ENCODE results near the gene MX2. TPM values are rescaled to one million over a fixed set of nuclear protein-coding genes. Genes with fewer than 3 reads are reported as not detected.

MX2 gene
- total and polyA plus RNA-seq, 10 of the 15 experiments (the other 5 are each of a cell fraction or from before 2014, with no cell fraction given), result 10.5 to 167 (median 46.1) TPM

DNA sequence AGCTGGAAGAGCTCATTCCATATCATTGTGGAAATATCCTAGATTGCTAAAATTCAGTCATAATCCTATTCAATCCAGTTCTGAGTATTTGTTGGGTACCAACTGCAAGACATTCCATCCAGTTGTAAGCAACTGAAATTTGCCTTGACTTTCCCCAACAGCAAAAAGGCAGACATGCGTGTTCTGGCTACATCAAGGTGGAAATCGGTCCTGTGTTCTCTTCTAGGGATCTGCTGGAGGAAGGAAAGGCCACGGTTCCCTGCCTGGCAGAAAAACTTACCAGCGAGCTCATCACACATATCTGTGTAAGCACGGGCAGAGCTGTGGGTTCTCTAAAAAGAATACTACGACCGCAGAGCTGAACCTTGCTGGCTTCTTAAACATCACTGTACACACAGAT lies 81.7 kb downstream of the MX2 start:
- BruUV-seq (replicated peaks), result no TSS peak
- DNase-seq (ENCODE audit: low read depth, low spot score), result no peak
- intact Hi-C loops (cut with micrococcal nuclease; ENCODE audit: unreplicated experiment), result no loop called here
- ATAC-seq, result no peak
- no peak overlapping the region for H3K4me3 ChIP-seq
- H2AFZ ChIP-seq (ENCODE audit: control insufficient read depth, low read depth, low read length), result no peak overlapping the region
- in situ Hi-C loops (cut with MboI), result no loop called here
- H3K27me3 ChIP-seq (replicated peaks in 1 of 2; ENCODE audit: control insufficient read depth in 2 of 2, insufficient read depth in 2 of 2, low read length in 1 of 2), result no peaks in the 10 kb centered on the region
- H3K4me2 ChIP-seq (ENCODE audit: control insufficient read depth, insufficient read depth), result no peak overlapping the region
- peaks cover 11% of the 10 kb centered on the region for H4K20me1 ChIP-seq (ENCODE audit: control insufficient read depth, insufficient read depth)
- no peaks in the 10 kb centered on the region for H3K4me1 ChIP-seq (ENCODE audit: control insufficient read depth, insufficient read depth, low read length)
- WGBS (ENCODE audit: insufficient coverage, insufficient replicate concordance, low lambda C conversion rate, missing lambda C conversion rate), result 94% methylated on average over 7 of the region's 7 CpGs
- peaks cover 1% of the 10 kb centered on the region for H3K79me2 ChIP-seq (ENCODE audit: control insufficient read depth, insufficient read depth, low read length)
- ChIA-PET RAD21 (ENCODE audit: unreplicated experiment) (no interaction called here), POLR2A (interaction anchor here (0.6 to 0.7 kb wide), 3 partner anchors 38 to 331 kb away, joined by 3 to 5 read pairs (median 5); no protein-coding TSS in a partner anchor), CTCF (interaction anchor here (2.3 kb wide), 1 partner anchor 32 kb away, joined by 12 read pairs; no protein-coding TSS in a partner anchor), SMC1A (ENCODE audit: uncharacterized antibody, unreplicated experiment) (interaction anchor here (1.3 to 2.3 kb wide), 2 partner anchors 12 to 160 kb away, joined by 3 to 7 read pairs; no protein-coding TSS in a partner anchor)
- H3K9ac ChIP-seq (ENCODE audit: control insufficient read depth, insufficient read depth, low read length), result no peak overlapping the region
- TF ChIP-seq POLR2AphosphoS5 (IDR thresholded peaks at IDR 0.05; ENCODE audit: low read length) (peak; percentile 73), POLR2A (IDR thresholded peaks at IDR 0.05; ENCODE audit: low read depth, low read length) (peak; percentile 54; the same call in 1 of the 2 replicates), CBX3 (IDR thresholded peaks at IDR 0.05; ENCODE audit: borderline replicate concordance, low read depth) (no peak), TBL1XR1 (IDR thresholded peaks at IDR 0.05; ENCODE audit: low read depth, low read length) (no peak), HDAC6 (IDR thresholded peaks at IDR 0.05; ENCODE audit: unreplicated experiment) (peak; percentile 1)
- no peaks in the 10 kb centered on the region for H3K9me3 ChIP-seq (replicated peaks; ENCODE audit: control insufficient read depth, insufficient read depth, low read length)
- H3K27ac ChIP-seq (ENCODE audit: control insufficient read depth, insufficient read depth), result no peak overlapping the region
- H3K36me3 ChIP-seq (ENCODE audit: control insufficient read depth in 2 of 2, insufficient read depth in 2 of 2, low read length in 1 of 2), result peaks cover 30 to 86% of the 10 kb centered on the region in 2 experiments
- no peak for FAIRE-seq

- H3K4me3 ChIP-seq, result no peak overlapping the region
- SMC1A ChIA-PET (ENCODE audit: uncharacterized antibody, unreplicated experiment), result interaction anchor here (0.7 kb wide), 2 partner anchors 14 to 34 kb away, joined by 3 read pairs; no protein-coding TSS in a partner anchor
- no peaks in the 10 kb centered on the region for H3K9me3 ChIP-seq (replicated peaks; ENCODE audit: control insufficient read depth, insufficient read depth, low read length)
- BruUV-seq (replicated peaks), result no TSS peak
- peaks cover 4% of the 10 kb centered on the region for H4K20me1 ChIP-seq (ENCODE audit: control insufficient read depth, insufficient read depth)
- H2AFZ ChIP-seq (ENCODE audit: control insufficient read depth, low read depth, low read length), result no peak overlapping the region
- H3K4me2 ChIP-seq (ENCODE audit: control insufficient read depth, insufficient read depth), result no peak overlapping the region
- RAD21 ChIA-PET (ENCODE audit: unreplicated experiment), result interaction anchor here (0.6 kb wide), 1 partner anchor 10 kb away, joined by 3 read pairs; no protein-coding TSS in a partner anchor
- in situ Hi-C loops (cut with MboI), result no loop called here
- H3K36me3 ChIP-seq (ENCODE audit: control insufficient read depth in 2 of 2, insufficient read depth in 2 of 2, low read length in 1 of 2), result peaks cover 28 to 81% of the 10 kb centered on the region in 2 experiments
- H3K9ac ChIP-seq (ENCODE audit: control insufficient read depth, insufficient read depth, low read length), result no peak overlapping the region
- H3K4me1 ChIP-seq (ENCODE audit: control insufficient read depth, insufficient read depth, low read length), result no peaks in the 10 kb centered on the region
- FAIRE-seq, result no peak
- intact Hi-C loops (cut with micrococcal nuclease; ENCODE audit: unreplicated experiment), result no loop called here
- WGBS (ENCODE audit: insufficient coverage, insufficient replicate concordance, low lambda C conversion rate, missing lambda C conversion rate), result 85% methylated on average over 13 of the region's 13 CpGs
- TF ChIP-seq, protein P1, sequence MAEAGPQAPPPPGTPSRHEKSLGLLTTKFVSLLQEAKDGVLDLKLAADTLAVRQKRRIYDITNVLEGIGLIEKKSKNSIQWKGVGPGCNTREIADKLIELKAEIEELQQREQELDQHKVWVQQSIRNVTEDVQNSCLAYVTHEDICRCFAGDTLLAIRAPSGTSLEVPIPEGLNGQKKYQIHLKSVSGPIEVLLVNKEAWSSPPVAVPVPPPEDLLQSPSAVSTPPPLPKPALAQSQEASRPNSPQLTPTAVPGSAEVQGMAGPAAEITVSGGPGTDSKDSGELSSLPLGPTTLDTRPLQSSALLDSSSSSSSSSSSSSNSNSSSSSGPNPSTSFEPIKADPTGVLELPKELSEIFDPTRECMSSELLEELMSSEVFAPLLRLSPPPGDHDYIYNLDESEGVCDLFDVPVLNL (IDR thresholded peaks at IDR 0.05; ENCODE audit: low read depth, low read length), result no peak
- peak; percentile 33 for TF ChIP-seq POLR2AphosphoS5 (IDR thresholded peaks at IDR 0.05; ENCODE audit: low read length)
- TF ChIP-seq JUND (IDR thresholded peaks at IDR 0.05; ENCODE audit: low read depth, low read length), result no peak
- TF ChIP-seq ZNF217 (IDR thresholded peaks at IDR 0.05), result no peak
- peak; percentile 57 for TF ChIP-seq POLR2A (IDR thresholded peaks at IDR 0.05; ENCODE audit: low read depth, low read length)
- no peak for TF ChIP-seq SMAD5 (IDR thresholded peaks at IDR 0.05; ENCODE audit: low read depth)
- no peak for TF ChIP-seq ATF3 (IDR thresholded peaks at IDR 0.05; ENCODE audit: borderline replicate concordance, extremely low read depth, low read depth, low read length)
- no peak for TF ChIP-seq NFYA (IDR thresholded peaks at IDR 0.05; ENCODE audit: borderline replicate concordance, low read depth, low read length)
- TF ChIP-seq SREBF2 (IDR thresholded peaks at IDR 0.05; ENCODE audit: low read length), result no peak
- TF ChIP-seq CHD2 (IDR thresholded peaks at IDR 0.05; ENCODE audit: borderline replicate concordance, low read depth, low read length), result no peak
- TF ChIP-seq SIN3A (IDR thresholded peaks at IDR 0.05; ENCODE audit: low read depth, low read length), result no peak
- POLR2A ChIA-PET, result no interaction called here
- no peak for ATAC-seq
- CTCF ChIA-PET, result interaction anchor here (1.0 to 2.3 kb wide), 3 partner anchors 33 to 76 kb away, joined by 3 to 12 read pairs (median 5); no protein-coding TSS in a partner anchor
- H3K27ac ChIP-seq (ENCODE audit: control insufficient read depth, insufficient read depth), result no peak overlapping the region
- H3K27me3 ChIP-seq (replicated peaks in 1 of 2; ENCODE audit: control insufficient read depth in 2 of 2, insufficient read depth in 2 of 2, low read length in 1 of 2), result no peaks in the 10 kb centered on the region
- no peaks in the 10 kb centered on the region; the same call in none of the 2 replicates for H3K79me2 ChIP-seq (ENCODE audit: control insufficient read depth, insufficient read depth, low read length)
- DNase-seq (ENCODE audit: low read depth, low spot score), result no peak
Measured at GRCh38 chr21:41444703-41445464, 83.1 kb downstream of the MX2 start.

Data from GM12878 (cell line).